Body of pancreas (tissue), 4 donors: ENCODE measurements around the gene GALNT12. TPM values are rescaled to one million over a fixed set of nuclear protein-coding genes. Genes with fewer than 3 reads are reported as not detected.

Experiments used
- ATAC-seq: fragments of 150-250 bp; one replicate; pipeline ENCODE4 v1.9.1; 2016
- DNase-seq, 4 donors: peaks; one replicate each; pipeline ENCODE4 v3.0.0-alpha.2; 2019
- H3K27ac ChIP-seq, 4 donors: fragments of 200-600 bp; sonication (generic); 1 replicate in 3 of 4; 2 replicates in 1 of 4; pipeline versions ENCODE4 v1.5.1 to v1.6.1; 2016 to 2019; ENCODE audit warnings: mild to moderate bottlenecking in 1 of 4, mixed read lengths in 1 of 4, moderate library complexity in 1 of 4
- H3K27me3 ChIP-seq, 2 donors: fragments of 200-600 bp; sonication (generic); one replicate each; pipeline ENCODE4 v1.6.0; 2016; ENCODE audit warnings: mild to moderate bottlenecking in 1 of 2
- H3K36me3 ChIP-seq, 2 donors: fragments of 200-600 bp; sonication (generic); replicated peaks in 1 of 2; 2 replicates each; pipeline ENCODE4 v1.5.1; 2016; ENCODE audit warnings: low read depth in 2 of 2; ENCODE audit not compliant: insufficient read depth in 1 of 2
- H3K4me1 ChIP-seq: fragments of 200-600 bp; sonication (generic); one replicate; pipeline ENCODE4 v1.6.0; 2016
- H3K4me3 ChIP-seq, 2 donors: fragments of 200-600 bp; sonication (generic); 1 replicate in 1 of 2; 2 replicates in 1 of 2; pipeline ENCODE4 v1.5.1; 2016 to 2019
- H3K9me3 ChIP-seq, 3 donors: fragments of 200-600 bp; sonication (generic); 1 replicate in 2 of 3; 2 replicates in 1 of 3; pipeline ENCODE4 v1.5.1; 2016
- CTCF ChIP-seq, 7 experiments: fragments of 450-650 bp in 4 of 7; fragments of 200-600 bp in 3 of 7; sonication (generic) in 3 of 7; IDR thresholded peaks; one replicate each; pipeline ENCODE4 v1.5.1; 2016 to 2019; ENCODE audit warnings: antibody characterized with exemption in 7 of 7
- POLR2A ChIP-seq, 3 donors: fragments of 450-650 bp; IDR thresholded peaks; one replicate each; pipeline ENCODE4 v1.6.1; 2016; ENCODE audit warnings: antibody characterized with exemption in 3 of 3, mild to moderate bottlenecking in 2 of 3
- WGBS, 2 donors: methylation state at CpG; one replicate each; pipeline ENCODE4 v1.1.5; 2017; 5-methylcytosine and 5-hydroxymethylcytosine counted together
- intact Hi-C: fragments of 100-400 bp; cut with DNase I; formaldehyde crosslinking; loops from one replicate; pipeline ENCODE4 v1.15.1; 2023
- total RNA-seq, 2 donors: library from RNA; depleted of rRNA; stranded (reverse); fragments of >200 nt; gene quantifications; one replicate each; pipeline ENCODE4 v1.1.0, GENCODE V29; 2016

The GALNT12 gene
- total RNA-seq, 2 donors from 2014 or later = 13.0 to 53.1 TPM

- no peak for ATAC-seq
- Histone ChIP-seq H3K9me3 (no peaks in the 10 kb centered on the region), H3K4me3 (no peak overlapping the region), H3K4me1 (no peaks in the 10 kb centered on the region), H3K27ac (no peak overlapping the region), H3K36me3 (peaks cover 18 to 24% of the 10 kb centered on the region in 2 donors), H3K27me3 (no peaks in the 10 kb centered on the region)
- WGBS, 2 donors = 80 to 82% methylated on average over 9 of the region's 9 CpGs
- no peak for DNase-seq
- TF ChIP-seq CTCF (IDR thresholded peaks at IDR 0.05) (peak in 2 of 7 experiments; percentile 8 to 17), POLR2A (IDR thresholded peaks at IDR 0.05) (no peak)
- intact Hi-C loops = loop anchor here (5.0 kb wide), 1 partner anchor 462 kb away; no protein-coding TSS in a partner anchor
These were observed 32.7 kb upstream of the GALNT12 start for GRCh38 chr9:98774746-98775145.

- H3K9me3 ChIP-seq = no peaks in the 10 kb centered on the region
- intact Hi-C loops = loop anchor here (5.0 kb wide), 1 partner anchor 464 kb away; no protein-coding TSS in a partner anchor
- 54 to 68% methylated on average over 8 of the region's 8 CpGs for WGBS, 2 donors
- TF ChIP-seq CTCF (IDR thresholded peaks at IDR 0.05) (peak; percentile 7 to 47 (median 44)), POLR2A (IDR thresholded peaks at IDR 0.05) (no peak)
- no peak overlapping the region for H3K4me3 ChIP-seq
- no peaks in the 10 kb centered on the region for H3K27me3 ChIP-seq
- DNase-seq = peak in 2 of 4 donors; percentile 29 to 31
- H3K4me1 ChIP-seq = no peaks in the 10 kb centered on the region
- H3K36me3 ChIP-seq = peaks cover 13 to 18% of the 10 kb centered on the region in 2 donors
- no peak overlapping the region for H3K27ac ChIP-seq
- ATAC-seq = no peak
These were observed 31.5 kb upstream of the GALNT12 start for GRCh38 chr9:98775831-98776441.

GRCh38 chr9:98777618-98778017 lies 29.9 kb upstream of the GALNT12 start:
- H3K4me1 ChIP-seq = no peaks in the 10 kb centered on the region
- H3K36me3 ChIP-seq = peaks cover 3 to 6% of the 10 kb centered on the region in 2 donors
- TF ChIP-seq CTCF (IDR thresholded peaks at IDR 0.05) (no peak), POLR2A (IDR thresholded peaks at IDR 0.05) (no peak)
- H3K9me3 ChIP-seq = no peaks in the 10 kb centered on the region
- DNase-seq = no peak
- 82 to 96% methylated on average over 4 of the region's 4 CpGs for WGBS, 2 donors
- intact Hi-C loops = loop anchor here (5.0 kb wide), 1 partner anchor 465 kb away; no protein-coding TSS in a partner anchor
- H3K4me3 ChIP-seq = no peak overlapping the region
- H3K27me3 ChIP-seq = no peaks in the 10 kb centered on the region
- no peak overlapping the region for H3K27ac ChIP-seq
- no peak for ATAC-seq

GRCh38 chr9:98778251-98778650 lies 29.2 kb upstream of the GALNT12 start:
- Histone ChIP-seq H3K4me1 (no peaks in the 10 kb centered on the region), H3K27me3 (no peaks in the 10 kb centered on the region), H3K9me3 (no peaks in the 10 kb centered on the region), H3K4me3 (no peak overlapping the region), H3K36me3 (peaks cover 0 to 3% of the 10 kb centered on the region in 2 donors), H3K27ac (no peak overlapping the region)
- TF ChIP-seq CTCF (IDR thresholded peaks at IDR 0.05) (no peak), POLR2A (IDR thresholded peaks at IDR 0.05) (no peak)
- DNase-seq (no peak), ATAC-seq (no peak)
- intact Hi-C loops = loop anchor here (5.0 kb wide), 1 partner anchor 466 kb away; no protein-coding TSS in a partner anchor
- WGBS, 2 donors = 96% methylated on average over 8 of the region's 8 CpGs
